ENCODE results near the gene RUNX3.
"Not testable (repeated sequence)": the region's sequence is repeated elsewhere in the genome, so short reads cannot be mapped to it uniquely, and the experiment has no call there.

The RUNX3 gene

DNA sequence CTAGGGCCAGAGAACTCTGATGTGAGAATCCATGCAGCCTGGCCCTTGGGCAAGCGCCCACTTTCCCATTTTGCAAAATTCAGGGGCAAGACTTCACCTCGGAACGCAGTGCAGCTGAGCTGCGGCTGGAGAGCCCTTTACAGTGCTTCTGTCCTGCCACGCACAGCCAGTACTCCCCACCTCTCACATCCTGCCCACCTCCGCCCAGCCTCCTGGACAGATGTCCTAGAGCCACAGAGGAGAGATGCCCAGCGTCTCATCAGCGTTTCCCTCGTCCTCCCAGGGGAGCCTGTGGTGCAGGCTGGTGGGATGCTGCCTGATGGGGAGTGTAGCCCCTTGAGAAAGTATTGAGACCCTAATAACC, 29.6 kb downstream of the RUNX3 start:
- no peak for DNase-seq

DNA sequence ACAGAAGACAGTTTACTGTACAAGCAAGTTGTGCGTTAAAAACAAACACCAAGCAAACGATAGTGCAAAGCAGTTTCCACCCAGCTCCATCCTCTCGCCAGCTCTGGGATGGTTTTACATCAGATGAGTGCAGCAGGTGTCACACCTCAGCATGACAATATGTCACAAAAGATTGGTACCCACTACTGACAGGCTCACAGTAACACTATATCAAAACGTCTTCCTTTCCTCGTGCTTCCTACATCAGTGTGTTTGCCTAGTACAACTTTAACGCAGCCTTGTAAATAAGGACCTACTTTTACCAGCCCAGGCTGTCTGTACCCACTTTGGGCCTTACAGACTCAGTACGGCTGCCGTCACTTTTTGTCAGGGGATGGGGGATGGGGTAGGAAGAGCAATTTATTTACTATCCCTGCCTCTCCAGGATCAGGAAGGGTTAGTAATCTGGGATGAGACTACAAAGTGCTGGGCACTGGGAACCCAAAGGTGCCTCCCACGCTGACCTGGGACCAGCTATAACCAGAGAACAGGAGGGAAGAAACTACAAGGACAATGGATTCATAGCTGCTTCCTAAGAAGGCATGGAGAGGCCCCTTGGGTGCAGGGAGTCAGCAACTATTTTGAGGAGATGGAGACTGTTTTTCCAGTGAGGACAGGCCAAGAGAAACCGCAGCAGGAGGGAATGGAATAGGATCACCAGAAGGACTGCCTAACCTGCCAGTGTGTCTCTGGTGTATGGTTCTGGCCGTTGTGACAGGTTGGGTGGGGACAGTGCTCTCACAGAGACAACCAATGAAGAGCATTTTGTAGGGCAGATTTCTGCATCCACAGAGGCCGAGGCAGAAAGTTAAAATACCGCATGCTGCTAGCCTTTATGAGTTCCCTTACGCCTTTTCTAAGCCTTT, 30.2 kb downstream of the RUNX3 start:
- DNase-seq, result no peak

DNA sequence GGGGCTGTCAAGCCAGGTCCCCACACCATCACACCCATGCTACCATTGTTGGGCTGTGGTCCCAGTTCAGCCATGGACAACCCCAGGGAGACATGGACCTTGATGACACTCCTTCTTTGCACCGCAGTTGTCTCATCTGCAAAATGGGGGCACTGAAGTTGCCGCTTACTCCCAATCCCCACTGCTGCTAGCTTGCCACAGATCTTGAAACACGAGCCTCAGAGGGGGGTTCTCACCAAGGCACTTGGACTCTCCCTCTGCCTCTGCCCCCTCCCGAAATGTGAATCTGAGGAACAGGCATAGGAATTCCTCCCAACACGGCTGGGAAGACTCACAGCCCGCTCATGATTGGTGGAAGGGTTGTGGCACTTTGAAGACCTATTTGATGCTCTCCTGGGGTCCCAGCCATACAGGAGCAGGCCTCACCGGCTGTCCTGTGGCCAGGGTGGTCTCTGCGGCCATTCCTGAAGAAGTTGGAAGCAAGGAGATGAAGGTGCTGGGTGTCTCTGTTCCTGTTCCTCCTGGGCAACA, 31.1 kb downstream of the RUNX3 start:
- no peak for DNase-seq

DNA sequence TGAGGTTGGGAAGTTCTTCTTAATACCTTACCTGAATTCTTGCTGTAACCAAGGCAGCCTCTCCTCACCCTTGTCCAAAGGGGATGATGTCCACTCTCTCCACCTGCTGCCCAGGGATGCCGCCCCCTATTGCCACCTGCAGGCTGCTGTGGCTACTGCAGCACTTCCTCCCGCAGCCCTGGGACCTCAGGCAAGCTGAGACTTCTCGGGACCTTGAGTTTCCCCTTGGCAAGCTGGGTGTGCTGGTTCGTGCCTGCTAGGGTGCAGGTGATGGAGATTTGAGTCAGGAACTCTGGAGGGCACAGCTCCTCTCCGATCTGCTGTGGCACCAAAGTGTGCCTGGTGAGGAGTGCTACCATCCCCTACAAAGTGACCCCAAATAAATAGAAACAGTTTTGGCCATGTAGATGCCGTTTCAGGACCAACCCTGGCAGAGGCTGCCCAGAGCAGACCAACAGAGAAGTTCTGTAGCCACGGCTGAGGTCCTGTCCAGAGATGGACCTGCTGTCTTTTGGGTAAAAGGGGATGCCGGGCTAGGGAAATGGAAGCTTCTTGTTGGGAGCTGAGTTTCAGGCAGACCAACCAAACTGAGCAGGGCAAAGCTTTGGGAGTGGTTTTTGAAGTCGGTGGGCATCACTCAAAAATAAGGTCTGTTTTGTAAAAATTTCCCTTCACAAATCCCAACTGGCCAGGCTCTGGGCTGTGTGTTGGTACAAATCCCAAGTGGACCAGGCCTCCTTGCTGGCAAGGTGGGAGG, 31.7 kb downstream of the RUNX3 start:
- DNase-seq, result no peak

DNA sequence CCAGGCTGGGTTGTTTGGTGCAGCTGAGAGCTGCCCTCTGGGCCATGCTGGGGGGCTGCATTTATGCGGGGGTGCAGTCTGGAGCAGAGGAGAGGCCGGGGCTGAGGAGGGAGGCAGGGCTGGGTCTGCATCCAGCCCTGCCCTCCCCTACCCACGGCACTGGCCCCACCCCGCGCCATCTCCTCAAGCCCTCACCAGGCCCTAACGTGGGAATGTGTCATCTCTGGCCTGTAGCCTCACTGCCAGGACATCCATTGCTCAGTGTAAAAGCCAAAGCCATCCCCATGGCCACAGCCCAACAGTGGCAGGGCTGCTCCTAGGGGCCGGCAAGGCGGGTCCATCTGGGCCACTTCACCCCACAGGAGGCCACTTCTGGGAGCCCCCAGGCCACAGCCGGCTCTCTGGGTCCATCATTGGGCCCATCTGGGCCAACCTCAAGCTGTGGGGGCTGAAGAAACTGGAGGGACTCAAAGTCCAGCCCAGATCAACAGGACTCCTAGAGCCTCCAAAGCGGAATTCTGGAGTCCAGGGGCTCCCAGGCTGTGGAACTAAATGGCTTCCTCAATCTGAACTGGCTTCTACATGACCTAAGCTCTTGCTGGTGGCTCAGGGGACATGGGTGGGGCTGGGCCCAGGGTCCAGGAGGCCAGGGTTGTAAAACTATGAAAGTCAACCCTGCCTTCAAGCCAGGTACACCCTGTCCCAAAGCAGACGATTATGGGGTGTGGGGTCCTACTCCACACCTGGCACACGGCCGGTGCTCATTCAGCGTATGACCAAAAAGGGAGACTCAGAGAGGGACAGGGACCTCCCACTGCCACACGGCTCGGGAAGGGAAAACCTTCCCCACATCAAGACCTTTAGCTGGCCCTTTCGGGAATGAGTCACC, 32.6 kb downstream of the RUNX3 start:
- DNase-seq, result no peak

DNA sequence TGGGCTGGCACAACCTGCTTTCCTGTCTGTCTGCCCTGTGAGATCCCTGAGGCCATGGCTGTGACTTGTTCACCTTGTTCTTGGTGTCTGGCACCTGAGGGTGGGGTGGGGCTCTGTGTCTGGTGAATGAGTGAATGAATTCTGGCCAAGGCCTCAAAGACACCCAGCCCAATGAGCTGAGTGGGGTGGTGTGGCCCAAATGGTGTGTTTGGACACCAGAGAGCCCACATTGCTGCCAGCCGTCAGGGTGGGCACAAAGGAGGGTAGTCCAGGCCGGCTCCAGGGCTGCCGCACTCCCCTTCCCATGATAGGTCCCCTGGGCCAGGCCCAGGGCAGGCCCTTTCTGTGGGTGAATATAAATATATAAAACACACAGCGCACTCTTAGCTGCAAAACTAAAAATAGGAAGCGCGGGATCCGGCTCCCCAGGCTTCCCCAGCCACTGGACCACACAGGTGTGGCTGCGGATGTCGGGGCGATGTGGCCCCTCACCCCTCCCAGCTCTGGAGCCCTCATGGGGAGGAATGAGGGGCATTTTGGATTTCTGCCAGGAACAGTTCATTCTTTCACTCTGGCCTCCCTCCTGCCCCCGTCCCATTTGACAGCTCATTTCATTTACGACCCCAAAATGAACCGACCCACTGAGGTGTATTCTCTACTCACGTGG, 33.3 kb downstream of the RUNX3 start:
- DNase-seq, result no peak

DNA sequence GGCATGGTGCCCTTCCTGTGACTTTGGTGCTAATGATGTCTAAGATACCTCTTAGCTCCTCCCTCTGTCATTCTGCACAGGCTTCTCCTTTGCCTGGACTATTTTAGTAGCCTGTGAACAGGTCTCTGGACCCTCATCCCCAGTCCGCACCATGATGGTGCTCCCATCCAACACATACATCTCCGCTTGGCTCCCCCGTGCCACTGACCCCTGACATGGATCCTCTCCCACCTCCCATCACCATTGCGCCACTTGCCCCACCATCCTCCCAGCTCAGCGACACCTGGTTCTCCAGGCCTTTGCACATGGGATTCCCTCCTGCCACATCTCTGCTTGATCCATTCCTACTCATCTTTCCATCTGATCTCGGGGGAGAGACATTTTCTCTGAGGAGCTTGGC, 33.9 kb downstream of the RUNX3 start:
- DNase-seq, result no peak

DNA sequence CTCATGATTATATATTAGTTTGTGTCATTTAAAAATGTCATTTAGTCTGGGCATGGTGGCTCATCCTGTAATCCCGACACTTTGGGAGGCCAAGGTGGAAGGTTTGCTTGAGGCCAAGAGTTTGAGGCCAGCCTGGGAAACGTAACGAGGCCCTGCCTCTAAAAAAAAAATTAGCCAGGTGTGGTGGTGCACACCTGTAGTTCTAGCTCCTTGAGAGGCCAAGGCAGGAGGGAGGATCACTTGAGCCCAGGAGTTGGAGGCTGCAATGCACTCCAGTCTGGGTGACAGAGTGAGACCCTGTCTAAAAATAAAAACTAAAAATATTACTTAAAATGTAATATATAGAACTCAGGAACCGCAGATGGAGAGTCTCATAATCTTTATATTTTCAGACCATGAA, 34.6 kb downstream of the RUNX3 start:
- DNase-seq, result no peak

DNA sequence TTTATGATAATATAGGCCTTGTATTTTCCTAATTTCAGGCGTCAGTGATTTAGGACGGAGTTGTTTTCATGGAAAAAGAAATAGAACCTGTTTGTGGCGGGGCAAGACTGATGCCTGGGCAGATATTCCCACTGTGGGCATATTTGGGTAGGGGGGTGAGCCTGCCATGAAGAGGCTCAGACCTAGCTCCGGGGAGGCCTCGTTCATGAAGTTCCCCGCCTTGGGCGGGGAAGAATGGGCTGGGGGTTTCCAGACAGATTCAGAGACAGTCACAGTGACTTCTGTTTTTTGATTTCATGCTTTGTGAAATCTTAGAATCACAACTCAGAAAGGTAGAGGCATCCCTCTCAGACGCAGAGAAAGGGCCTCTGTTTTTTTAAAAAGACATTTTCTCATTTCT, 36.1 kb downstream of the RUNX3 start:
- no peak for DNase-seq

DNA sequence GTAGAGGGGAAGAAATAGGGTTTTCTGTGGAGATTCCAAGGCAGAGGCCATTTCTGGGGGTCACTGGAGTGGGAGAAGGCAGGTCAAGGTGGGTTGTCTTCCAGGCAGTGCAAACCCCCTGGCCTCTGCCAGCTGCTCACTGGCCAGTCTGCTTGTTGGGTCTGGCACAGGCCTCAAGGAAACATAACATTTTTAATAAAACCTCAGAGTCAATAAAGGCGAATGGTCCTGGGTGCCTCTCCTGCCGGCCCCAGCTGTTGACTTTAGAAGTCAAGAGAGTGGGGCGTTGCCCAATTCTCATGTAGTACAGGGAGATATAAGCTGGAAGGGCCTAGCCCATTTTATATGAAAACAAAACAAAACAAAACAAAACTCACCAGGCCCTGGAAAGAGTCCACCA, 36.6 kb downstream of the RUNX3 start:
- no peak for DNase-seq

DNA sequence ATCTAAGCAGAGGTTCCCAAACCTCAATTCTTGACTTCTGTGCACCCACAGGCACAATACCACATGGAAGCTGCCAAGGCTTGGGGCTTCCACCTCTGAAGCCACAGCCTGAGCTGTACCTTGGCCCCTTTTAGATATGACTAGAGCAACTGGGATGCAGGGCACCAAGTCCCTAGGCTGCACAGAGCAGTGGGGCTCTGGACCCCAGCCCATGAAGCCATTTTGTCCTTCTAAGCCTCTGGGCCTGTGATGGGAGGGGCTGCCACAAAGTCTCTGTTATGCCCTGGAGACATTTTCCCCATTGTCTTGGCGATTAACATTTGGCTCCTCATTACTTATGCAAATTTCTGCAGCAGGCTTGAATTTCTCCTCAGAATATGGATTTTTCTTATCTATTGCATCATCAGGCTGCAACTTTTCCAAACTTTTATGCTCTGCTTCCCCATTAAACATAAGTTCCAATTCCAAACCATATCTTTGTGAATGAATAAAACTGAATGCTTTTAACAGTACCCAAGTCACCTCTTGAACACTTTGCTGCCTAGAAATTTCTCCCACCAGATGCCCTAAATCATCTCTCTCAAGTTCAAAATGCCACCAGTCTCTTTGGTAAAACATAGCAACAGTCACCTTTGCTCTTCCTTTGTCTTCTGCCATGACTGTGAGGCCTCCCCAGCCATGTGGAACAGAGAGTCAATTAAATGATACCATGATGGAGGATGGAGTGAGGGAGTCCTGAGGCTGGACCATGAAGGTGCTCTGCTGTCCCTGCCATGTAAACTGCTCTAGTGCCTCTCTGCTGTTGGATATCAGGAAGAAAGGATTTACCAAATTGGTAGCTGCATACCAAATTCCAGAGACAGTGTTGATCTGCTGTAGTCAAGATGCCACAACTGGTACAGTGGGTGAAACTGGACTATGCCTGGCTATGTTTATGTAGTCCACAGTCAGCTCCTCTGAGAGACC, 37.6 kb downstream of the RUNX3 start:
- no peak for DNase-seq

DNA sequence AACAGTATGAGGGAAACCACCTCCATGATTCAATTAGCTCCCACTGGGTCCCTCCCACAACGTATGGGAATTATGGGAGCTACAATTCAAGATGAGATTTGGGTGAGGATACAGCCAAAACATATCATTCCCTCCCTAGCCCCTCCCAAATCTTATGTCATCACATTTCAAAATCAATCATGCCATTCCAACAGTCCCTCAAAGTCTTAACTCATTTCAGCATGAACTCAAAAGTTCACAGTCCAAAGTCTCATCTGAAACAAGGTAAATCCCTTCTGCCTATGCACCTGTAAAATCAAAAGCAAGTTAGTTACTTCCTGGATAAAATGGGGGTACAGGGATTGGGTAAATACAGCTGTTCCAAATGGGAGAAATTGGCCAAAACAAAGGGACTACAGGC, 38.7 kb downstream of the RUNX3 start:
- not testable (repeated sequence) for DNase-seq

DNA sequence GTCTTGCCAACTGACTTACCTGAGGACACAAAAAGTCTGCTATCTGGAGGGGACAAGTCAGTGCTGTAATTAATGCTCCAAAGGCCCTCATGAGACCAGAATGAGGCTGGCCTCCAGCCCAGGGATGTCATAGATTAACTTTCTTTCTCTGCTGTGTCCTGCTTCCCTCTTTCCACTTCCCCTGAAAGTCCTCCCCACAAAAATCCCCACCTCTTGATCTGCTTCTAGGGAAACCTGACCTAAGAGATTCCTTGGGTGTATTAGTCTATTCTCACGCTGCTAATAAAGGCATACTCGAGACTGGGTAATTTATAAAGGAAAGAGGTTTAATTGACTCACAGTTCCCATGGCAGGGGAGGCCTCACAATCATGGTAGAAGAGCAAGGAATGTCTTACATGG, 39.2 kb downstream of the RUNX3 start:
- no peak for DNase-seq

DNA sequence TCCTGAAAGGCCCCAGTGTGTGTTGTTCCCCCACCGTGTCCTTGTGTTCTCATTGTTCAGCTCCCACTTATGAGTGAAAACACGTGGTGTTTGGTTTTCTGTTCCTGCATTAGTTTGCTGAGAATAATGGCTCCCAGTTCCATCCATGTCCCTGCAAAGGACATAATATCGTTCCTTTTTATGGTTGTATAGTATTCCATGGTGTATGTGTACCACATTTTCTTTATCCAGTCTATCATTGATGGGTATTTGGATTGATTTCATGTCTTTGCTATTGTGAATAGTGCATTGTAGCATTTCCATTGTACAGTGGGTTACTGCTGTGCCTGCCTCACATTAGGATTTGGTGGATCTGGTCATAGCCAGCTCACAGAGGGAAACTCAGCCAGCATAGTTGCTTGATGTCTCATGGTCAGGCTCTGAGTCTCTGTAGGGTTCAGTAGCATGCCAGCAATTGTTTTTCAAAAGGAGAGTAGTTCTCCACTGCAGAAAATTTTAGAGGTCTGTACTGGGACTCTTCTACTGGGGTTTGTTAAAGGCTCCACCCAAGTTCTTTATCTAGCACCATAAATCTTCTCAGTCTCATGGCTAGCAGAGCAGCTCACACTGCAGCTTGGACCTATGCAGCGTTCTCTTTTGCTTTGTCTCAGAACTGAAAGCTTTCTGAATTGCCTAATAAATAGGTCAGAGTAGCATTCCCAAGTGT, 41.0 kb downstream of the RUNX3 start:
- no peak for DNase-seq

DNA sequence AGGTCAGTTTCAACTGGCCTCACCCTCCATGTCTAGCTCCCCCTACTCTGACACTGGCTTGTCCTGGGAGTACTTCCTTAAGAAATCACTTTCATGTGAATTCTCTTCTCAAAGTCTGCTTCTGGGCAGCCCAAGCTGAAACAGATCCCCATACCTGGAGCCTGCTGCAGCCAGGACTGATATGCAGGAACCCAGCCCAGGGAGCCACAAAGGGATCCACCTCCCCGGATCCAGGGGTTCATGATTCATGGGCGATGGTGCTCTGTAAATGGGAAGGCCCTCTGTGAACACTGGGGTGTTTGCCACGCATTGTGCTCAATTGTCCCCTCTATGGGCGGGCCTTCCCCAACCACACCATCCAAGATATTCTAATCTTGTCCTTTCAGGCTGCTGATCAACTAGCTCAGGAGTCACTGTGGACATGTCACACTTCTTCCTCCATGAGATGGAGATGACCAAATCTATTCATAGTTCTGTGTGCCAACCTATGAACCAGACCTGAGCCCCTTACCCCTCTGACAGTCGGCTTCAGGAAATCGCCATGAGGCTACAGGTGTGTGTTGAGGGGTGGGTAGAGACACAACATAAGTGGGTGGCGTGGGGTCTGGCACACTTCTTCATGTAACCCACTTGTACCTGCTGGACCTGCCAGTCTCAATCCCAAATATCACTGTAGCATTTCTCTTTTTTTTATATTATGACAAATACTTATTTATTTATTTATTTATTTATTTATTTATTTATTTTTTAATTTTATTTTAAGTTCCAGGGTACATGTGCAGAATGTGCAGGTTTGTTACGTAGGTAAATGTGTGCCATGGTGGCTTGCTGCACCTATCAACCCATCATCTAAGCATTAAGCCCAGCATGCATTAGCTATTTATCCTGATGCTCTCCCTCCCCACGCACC, 41.8 kb downstream of the RUNX3 start:
- DNase-seq, result no peak

DNA sequence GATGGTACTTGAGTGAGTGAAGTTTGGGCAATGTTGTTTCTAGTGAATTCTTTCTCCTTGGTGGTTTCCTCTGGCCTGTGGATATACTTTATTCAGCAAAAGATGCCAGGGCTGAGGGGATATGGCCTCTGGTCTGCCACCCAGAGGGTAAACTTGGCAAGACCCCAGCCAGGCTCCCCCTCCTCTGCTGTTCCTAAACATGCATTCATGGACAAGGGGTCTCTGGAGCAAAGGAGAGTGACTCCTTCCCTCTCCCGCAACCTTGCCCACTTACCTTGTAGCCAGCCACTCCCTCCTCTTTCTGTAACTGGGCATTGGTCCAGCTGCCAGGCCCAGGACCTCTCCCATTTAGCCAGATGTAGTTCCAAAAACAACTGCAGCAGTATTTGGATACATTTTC, 43.8 kb downstream of the RUNX3 start:
- DNase-seq, result no peak

DNA sequence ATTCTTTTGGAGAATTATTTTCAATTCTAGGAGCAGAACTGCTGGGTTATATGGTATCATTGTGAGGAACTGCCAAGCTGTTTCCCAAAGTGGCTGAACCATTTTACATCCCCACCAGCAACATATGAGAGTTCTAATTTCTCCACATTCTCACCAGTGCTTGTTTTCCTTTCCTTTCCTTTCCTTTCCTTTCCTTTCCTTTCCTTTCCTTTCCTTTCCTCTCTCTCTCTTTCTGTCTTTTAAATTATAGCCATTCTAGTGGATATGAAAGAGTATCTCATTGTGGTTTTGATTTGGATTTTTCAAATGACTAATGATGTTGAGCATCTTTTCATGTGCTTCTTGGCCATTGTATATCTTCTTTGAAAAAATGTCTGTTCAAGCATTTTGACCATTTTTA, 45.3 kb downstream of the RUNX3 start:
- DNase-seq, result no peak

DNA sequence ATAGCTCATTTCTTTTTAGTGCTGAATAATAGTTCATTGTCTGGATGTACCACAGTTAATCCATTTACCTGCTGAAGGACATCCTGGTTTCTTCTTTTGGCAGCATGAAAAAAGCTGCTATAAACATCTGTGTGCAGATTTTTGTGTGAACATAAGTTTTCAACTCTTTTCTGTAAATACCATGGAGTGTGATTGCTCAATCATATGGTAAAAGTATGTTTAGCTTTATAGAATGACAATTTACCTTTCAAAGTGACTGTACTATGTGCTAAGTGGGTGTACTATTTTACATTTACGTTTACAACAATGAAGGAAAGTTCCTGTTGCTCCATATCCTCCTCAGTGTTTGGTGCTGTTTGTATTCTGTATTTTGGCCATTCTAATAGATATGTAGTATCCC, 49.0 kb downstream of the RUNX3 start:
- DNase-seq, result no peak

Data from left hindlimb (tissue), 1 donor.